ENCODE results near the gene STRN. TPM values are rescaled to one million over a fixed set of nuclear protein-coding genes. Genes with fewer than 3 reads are reported as not detected.

Gene STRN
- total and polyA plus RNA-seq, 2 of the 13 experiments (the other 11 are each of a cell fraction or from before 2014, with no cell fraction given): 10.4 to 19.3 TPM

DNA sequence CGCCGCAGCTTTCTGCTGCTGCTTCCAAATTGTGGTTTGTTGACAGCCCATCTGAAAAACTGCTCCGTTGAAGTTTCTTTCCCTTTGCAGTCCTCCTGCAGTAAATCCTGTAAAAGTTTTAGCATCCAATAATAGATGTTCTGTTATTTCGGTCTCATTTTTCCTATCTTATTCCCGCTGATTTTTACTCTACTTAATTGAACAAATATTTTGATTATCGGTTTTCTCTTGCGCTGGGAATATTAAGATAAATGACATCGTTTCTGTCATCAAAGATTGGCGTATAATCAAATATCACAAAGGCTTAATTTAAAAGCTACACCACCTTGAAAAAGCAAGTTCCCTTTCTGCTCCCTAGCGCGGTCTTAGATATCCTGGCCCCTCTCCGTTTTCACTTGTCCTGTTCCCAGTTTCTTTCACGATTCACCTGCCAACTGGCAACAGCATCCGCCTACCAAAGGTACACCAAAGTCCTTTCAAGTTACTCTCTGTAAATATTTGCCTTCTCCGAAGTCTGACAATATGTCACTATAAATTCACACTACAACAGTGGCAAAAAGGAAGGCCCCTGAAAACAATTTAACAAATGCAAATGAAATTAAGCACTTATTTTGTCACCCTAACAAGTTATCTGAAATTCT lies 1.0 kb upstream of the STRN start (continued):
- TF ChIP-seq SP1 (IDR thresholded peaks at IDR 0.05): no peak
- TF ChIP-seq SP1 (CRISPR knock-in tag; IDR thresholded peaks at IDR 0.05): peak; percentile 12; the same call in 1 of the 2 replicates
- 0 out of 2 replicates have a peak, but pooled peaks have one; percentile 8 for TF ChIP-seq ZNF577 (CRISPR knock-in tag; IDR thresholded peaks at IDR 0.05; ENCODE audit: borderline replicate concordance, low read depth)
- TF ChIP-seq SOX6 (IDR thresholded peaks at IDR 0.05): no peak
- peak; percentile 88 for TF ChIP-seq SOX6 (CRISPR knock-in tag; IDR thresholded peaks at IDR 0.05)
- peak; percentile 48; the same call in 1 of the 2 replicates for TF ChIP-seq KAT8 (CRISPR knock-in tag; IDR thresholded peaks at IDR 0.05)
- 0 out of 2 replicates have a peak, but pooled peaks have one; percentile 8 for TF ChIP-seq CSRNP2 (CRISPR knock-in tag; conservative IDR thresholded peaks at IDR 0.05; ENCODE audit: low read depth)
- TF ChIP-seq IRF9 (CRISPR knock-in tag; IDR thresholded peaks at IDR 0.05; ENCODE audit: borderline replicate concordance): no peak
- peak; percentile 88 for TF ChIP-seq PAXIP1 (CRISPR knock-in tag; conservative IDR thresholded peaks at IDR 0.05)
- no peak for TF ChIP-seq ZNF367 (CRISPR knock-in tag; IDR thresholded peaks at IDR 0.05; ENCODE audit: borderline replicate concordance)
- peak; percentile 52; the same call in 1 of the 2 replicates for TF ChIP-seq ATF2 (CRISPR knock-in tag; IDR thresholded peaks at IDR 0.05)
- TF ChIP-seq ZEB1 (IDR thresholded peaks at IDR 0.05; ENCODE audit: insufficient replicate concordance, low read depth): peak; percentile 91
- TF ChIP-seq HDAC6 (IDR thresholded peaks at IDR 0.05; ENCODE audit: low read depth, low read length): no peak
- TF ChIP-seq ZNF136 (CRISPR knock-in tag; IDR thresholded peaks at IDR 0.05; ENCODE audit: low read depth): 0 out of 2 replicates have a peak, but pooled peaks have one; percentile 21
- no peak for TF ChIP-seq PHF5A (CRISPR knock-in tag; IDR thresholded peaks at IDR 0.05; ENCODE audit: low read depth, unreplicated experiment)
- no peak for TF ChIP-seq CC2D1A (CRISPR knock-in tag; IDR thresholded peaks at IDR 0.05)
- no peak for TF ChIP-seq ZNF703 (CRISPR knock-in tag; IDR thresholded peaks at IDR 0.05; ENCODE audit: borderline replicate concordance)
